H1 (cell line): ENCODE measurements around the gene IL20RB. TPM values are rescaled to one million over a fixed set of nuclear protein-coding genes. Genes with fewer than 3 reads are reported as not detected.

Experiments
- CTCF ChIA-PET: fragments of 300-600 bp; sonication (Branson Sonifier 250); formaldehyde crosslinking; loops from one replicate; lab custom pipeline; 2021; ENCODE audit not compliant: partially characterized antibody; lab: Charles Lee
- POLR2A ChIA-PET: fragments of 300-600 bp; sonication (Branson Sonifier 250); formaldehyde crosslinking; loops from one replicate; lab custom pipeline; 2021; ENCODE audit warnings: inconsistent platforms; ENCODE audit not compliant: partially characterized antibody; lab: Charles Lee
- DNase-seq, 2 experiments: peaks; one replicate each; pipeline versions ENCODE4 v3.0.0 to v3.0.0-alpha.2; 2010 to 2022; ENCODE audit warnings: low spot score in 2 of 2, low read depth in 1 of 2, mixed read lengths in 1 of 2
- FAIRE-seq: peaks from 2 replicates; lab custom pipeline; 2011; peaks lifted over from hg19 to GRCh38; lab: Jason Lieb, UNC
- H2AFZ ChIP-seq: 2 replicates; pipeline ENCODE4 v1.8.1; 2012; ENCODE audit warnings: low read length, inconsistent platforms
- H2AK5ac ChIP-seq: 2 replicates; pipeline ENCODE4 v1.6.1; 2013; ENCODE audit warnings: low read depth, low read length
- H2BK120ac ChIP-seq: replicated peaks from 2 replicates; pipeline ENCODE3; 2013; ENCODE audit warnings: low read depth, low read length, inconsistent platforms
- H2BK12ac ChIP-seq: 2 replicates; pipeline ENCODE4 v1.6.1; 2013; ENCODE audit warnings: low read depth, low read length
- H2BK15ac ChIP-seq: 2 replicates; pipeline ENCODE4 v1.6.1; 2013; ENCODE audit warnings: low read length
- H2BK20ac ChIP-seq: 2 replicates; pipeline ENCODE4 v1.6.1; 2013; ENCODE audit warnings: low read length
- H2BK5ac ChIP-seq: 2 replicates; pipeline ENCODE4 v1.6.1; 2013; ENCODE audit warnings: low read depth, low read length
- H3K14ac ChIP-seq: 2 replicates; pipeline ENCODE4 v1.6.1; 2013; ENCODE audit warnings: inconsistent platforms; ENCODE audit not compliant: insufficient read length
- H3K18ac ChIP-seq: 2 replicates; pipeline ENCODE4 v1.6.1; 2013; ENCODE audit warnings: low read length; ENCODE audit errors: extremely low read depth
- H3K23ac ChIP-seq: 2 replicates; pipeline ENCODE4 v1.6.1; 2013; ENCODE audit warnings: inconsistent platforms; ENCODE audit not compliant: insufficient read length
- H3K23me2 ChIP-seq: 2 replicates; pipeline ENCODE4 v1.6.1; 2013; ENCODE audit warnings: low read depth, low read length
- H3K27ac ChIP-seq: 2 replicates; pipeline ENCODE4 v1.6.1; 2011; ENCODE audit warnings: low read depth, low read length, inconsistent platforms
- H3K27me3 ChIP-seq, 4 experiments: replicated peaks in 1 of 4; 1 replicate in 1 of 4; 2 replicates in 3 of 4; pipeline versions ENCODE4 v1.6.1 to v1.8.1; 2011 to 2013; ENCODE audit warnings: low read length in 3 of 4, mild to moderate bottlenecking in 3 of 4, inconsistent platforms in 2 of 4, mixed read lengths in 2 of 4, moderate library complexity in 1 of 4; ENCODE audit not compliant: control insufficient read depth in 3 of 4, insufficient read depth in 3 of 4; ENCODE audit errors: extremely low read depth in 1 of 4
- H3K36me3 ChIP-seq, 4 experiments: 2 replicates each; pipeline versions ENCODE4 v1.6.1 to v1.8.1; 2011 to 2013; ENCODE audit warnings: mild to moderate bottlenecking in 4 of 4, low read length in 3 of 4, moderate library complexity in 2 of 4, control low read depth in 1 of 4, inconsistent platforms in 1 of 4; ENCODE audit not compliant: insufficient read depth in 4 of 4, control insufficient read depth in 2 of 4
- H3K4ac ChIP-seq: replicated peaks from 2 replicates; pipeline ENCODE3; 2013; ENCODE audit warnings: low read length, low read depth, mixed read lengths, inconsistent platforms; ENCODE audit not compliant: insufficient read length
- H3K4me1 ChIP-seq, 4 experiments: replicated peaks in 1 of 4; 1 replicate in 1 of 4; 2 replicates in 3 of 4; pipeline versions ENCODE4 v1.6.1 to v1.8.1; 2011 to 2013; ENCODE audit warnings: low read length in 3 of 4, inconsistent platforms in 2 of 4, mixed read lengths in 1 of 4; ENCODE audit not compliant: insufficient read depth in 4 of 4, control insufficient read depth in 3 of 4
- H3K4me2 ChIP-seq, 2 experiments: 2 replicates each; pipeline versions ENCODE4 v1.6.1 to v1.8.1; 2011 to 2013; ENCODE audit warnings: low read depth in 2 of 2, low read length in 2 of 2, control low read depth in 1 of 2, inconsistent platforms in 1 of 2, mild to moderate bottlenecking in 1 of 2; ENCODE audit not compliant: insufficient read depth in 1 of 2
- H3K4me3 ChIP-seq, 4 experiments: fragments of 200-600, 300-600 bp in 1 of 4; sonication (generic), shearing (Covaris generic), sonication (Bioruptor Twin) in 1 of 4; 2 replicates each; pipeline versions ENCODE4 v1.5.1 to v1.8.1; 2011 to 2016; ENCODE audit warnings: low read length in 4 of 4, low read depth in 3 of 4, control low read depth in 2 of 4, inconsistent platforms in 2 of 4, mild to moderate bottlenecking in 2 of 4, mixed read lengths in 1 of 4, moderate library complexity in 1 of 4; ENCODE audit not compliant: insufficient read depth in 2 of 4; ENCODE audit errors: extremely low read depth in 1 of 4
- H3K56ac ChIP-seq: replicated peaks from 2 replicates; pipeline ENCODE3; 2013; ENCODE audit warnings: low read depth, mild to moderate bottlenecking, mixed read lengths, low read length, inconsistent platforms; ENCODE audit not compliant: insufficient read length
- H3K79me1 ChIP-seq: 2 replicates; pipeline ENCODE4 v1.6.1; 2013; ENCODE audit warnings: low read depth, low read length, control low read depth
- H3K79me2 ChIP-seq, 2 experiments: 2 replicates each; pipeline versions ENCODE4 v1.6.1 to v1.8.1; 2012 to 2013; ENCODE audit warnings: low read length in 2 of 2, mild to moderate bottlenecking in 2 of 2, inconsistent platforms in 1 of 2; ENCODE audit not compliant: insufficient read depth in 2 of 2, control insufficient read depth in 1 of 2
- H3K9ac ChIP-seq, 4 experiments: replicated peaks in 1 of 4; 1 replicate in 1 of 4; 2 replicates in 3 of 4; pipeline versions ENCODE4 v1.6.1 to v1.8.1; 2011 to 2013; ENCODE audit warnings: low read depth in 3 of 4, low read length in 3 of 4, control low read depth in 2 of 4, mild to moderate bottlenecking in 2 of 4, moderate library complexity in 2 of 4, inconsistent platforms in 1 of 4; ENCODE audit errors: extremely low read depth in 1 of 4
- H3K9me3 ChIP-seq, 2 experiments: 2 replicates each; pipeline versions ENCODE4 v1.6.1 to v1.8.1; 2012 to 2013; ENCODE audit warnings: mild to moderate bottlenecking in 2 of 2, moderate library complexity in 2 of 2, control low read depth in 1 of 2, inconsistent platforms in 1 of 2, low read depth in 1 of 2, low read length in 1 of 2, mixed read lengths in 1 of 2; ENCODE audit not compliant: insufficient read depth in 2 of 2
- H4K20me1 ChIP-seq, 2 experiments: replicated peaks in 1 of 2; 2 replicates each; pipeline versions ENCODE3 to v1.8.1; 2011 to 2013; ENCODE audit warnings: inconsistent platforms in 2 of 2, low read length in 2 of 2, mild to moderate bottlenecking in 1 of 2; ENCODE audit not compliant: insufficient read depth in 2 of 2, control insufficient read depth in 1 of 2
- H4K5ac ChIP-seq: 2 replicates; pipeline ENCODE4 v1.6.1; 2013; ENCODE audit warnings: low read length, low read depth, mixed read lengths, inconsistent platforms; ENCODE audit not compliant: insufficient read length
- H4K8ac ChIP-seq: 2 replicates; pipeline ENCODE4 v1.8.0; 2013; ENCODE audit warnings: mild to moderate bottlenecking, moderate library complexity, low read length, inconsistent platforms; ENCODE audit not compliant: insufficient read depth; ENCODE audit errors: extremely low read depth
- H4K91ac ChIP-seq: replicated peaks from 2 replicates; pipeline ENCODE3; 2013; ENCODE audit warnings: low read length, mixed read lengths, inconsistent platforms; ENCODE audit not compliant: insufficient read length
- FOSL1 ChIP-seq: IDR thresholded peaks from 2 replicates; pipeline ENCODE4 v1.6.1; 2011; ENCODE audit warnings: mild to moderate bottlenecking, low read depth, low read length, moderate library complexity; ENCODE audit not compliant: insufficient read depth
- HDAC6 ChIP-seq: IDR thresholded peaks from one replicate; pipeline ENCODE4 v1.7.1; 2012; ENCODE audit warnings: low read depth, mild to moderate bottlenecking, inconsistent platforms, low read length, moderate library complexity
- WGBS, 2 experiments: shearing (Covaris generic) in 1 of 2; methylation state at CpG; one replicate each; pipeline versions ENCODE4 v1.1.6 to v1.1.7; 2013 to 2015; ENCODE audit warnings: low lambda C conversion rate in 2 of 2, mixed read lengths in 2 of 2, inconsistent platforms in 1 of 2, low coverage in 1 of 2, missing lambda C conversion rate in 1 of 2; ENCODE audit not compliant: insufficient replicate concordance in 2 of 2, insufficient coverage in 1 of 2, insufficient read length in 1 of 2; ENCODE audit errors: extremely low coverage in 1 of 2, missing lambda C conversion rate in 1 of 2; 5-methylcytosine and 5-hydroxymethylcytosine counted together
- polyA plus RNA-seq, 7 experiments: library from polyadenylated mRNA; depleted of rRNA in 3 of 7; stranded (reverse) in 5 of 7; unstranded in 2 of 7; fragments of >200 nt in 5 of 7; fragments of 200-250 nt in 2 of 7; gene quantifications; 1 replicate in 5 of 7; 2 replicates in 1 of 7; 4 replicates in 1 of 7; pipeline versions ENCODE4 v1.2.1 to v1.2.3, GENCODE V29; 2011 to 2013; ENCODE audit warnings: missing spikeins in 2 of 7, mixed read lengths in 2 of 7
- total RNA-seq: library from RNA; stranded (reverse); fragmentation: NEBNext Ultra II Directional; extraction: Animal tissue kit (Norgen Biotek cat#: 25700); gene quantifications from 2 replicates; pipeline ENCODE4 v1.2.1, GENCODE V29; 2021

The IL20RB gene
- total and polyA plus RNA-seq, 2 of the 8 experiments (the other 6 are each of a cell fraction or from before 2014, with no cell fraction given), result 1.6 to 1.8 TPM

- Histone ChIP-seq H3K56ac (no peak overlapping the region), H3K9me3 (no peaks in the 10 kb centered on the region), H3K79me1 (no peaks in the 10 kb centered on the region), H3K4me2 (no peak overlapping the region), H4K20me1 (no peaks in the 10 kb centered on the region), H3K27me3 (no peaks in the 10 kb centered on the region), H3K4ac (no peak overlapping the region), H3K23ac (no peak overlapping the region), H4K91ac (no peak overlapping the region), H2BK5ac (no peak overlapping the region), H3K79me2 (no peaks in the 10 kb centered on the region), H3K36me3 (no peaks in the 10 kb centered on the region; a peak in 1 of 8 replicates), H3K9ac (no peak overlapping the region), H4K5ac (no peak overlapping the region), H2AK5ac (no peak overlapping the region), H3K14ac (no peak overlapping the region), H2BK20ac (no peak overlapping the region), H4K8ac (no peak overlapping the region), H2BK12ac (no peak overlapping the region), H2BK120ac (no peak overlapping the region), H3K4me1 (0 out of 7 replicates have a peak, but pooled peaks cover 0 to 3% (median under 1%) of the 10 kb centered on the region in 4 experiments), H2BK15ac (no peak overlapping the region), H3K4me3 (no peak overlapping the region), H3K27ac (no peak overlapping the region), H2AFZ (no peak overlapping the region), H3K23me2 (no peaks in the 10 kb centered on the region), H3K18ac (no peak overlapping the region)
- CTCF ChIA-PET, result interaction anchor here (0.6 to 3.0 kb wide), 5 partner anchors 9 to 656 kb away, joined by 3 to 12 read pairs (median 5); no protein-coding TSS in a partner anchor
- POLR2A ChIA-PET, result no interaction called here
- DNase-seq (no peak), FAIRE-seq (no peak)
- no peak for TF ChIP-seq HDAC6
- no peak for TF ChIP-seq FOSL1
- 81% methylated on average over 2 of the region's 2 CpGs; no CpG with 5 or more reads in 1 of the 2 experiments for WGBS, 2 experiments
Observed at GRCh38 chr3:137041251-137041650, 83.5 kb downstream of the IL20RB start.
